ENCODE data around the gene HMCN1.
"Not testable (repeated sequence)": the region's sequence is repeated elsewhere in the genome, so short reads cannot be mapped to it uniquely, and the experiment has no call there.

HMCN1 gene

DNA sequence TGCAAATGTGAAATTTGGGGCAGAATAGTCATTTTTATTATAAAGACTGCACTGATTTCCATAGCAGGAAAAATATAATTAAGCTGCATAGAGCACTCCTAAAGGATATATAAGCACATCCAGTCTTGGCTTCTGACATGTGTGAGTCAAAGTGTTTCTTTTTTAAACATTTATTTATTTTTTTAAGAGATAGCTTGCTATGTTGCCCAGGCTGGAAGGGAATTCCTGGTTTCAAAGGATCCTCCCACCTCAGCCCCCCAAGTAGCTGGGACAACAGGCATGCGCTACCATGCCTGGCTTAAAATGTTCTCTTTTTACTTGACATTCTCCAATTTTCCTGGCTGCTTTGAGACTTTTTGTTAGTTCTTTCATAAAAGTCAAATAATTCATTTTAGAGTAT, 126.1 kb downstream of the HMCN1 start:
- DNase-seq: no peak

DNA sequence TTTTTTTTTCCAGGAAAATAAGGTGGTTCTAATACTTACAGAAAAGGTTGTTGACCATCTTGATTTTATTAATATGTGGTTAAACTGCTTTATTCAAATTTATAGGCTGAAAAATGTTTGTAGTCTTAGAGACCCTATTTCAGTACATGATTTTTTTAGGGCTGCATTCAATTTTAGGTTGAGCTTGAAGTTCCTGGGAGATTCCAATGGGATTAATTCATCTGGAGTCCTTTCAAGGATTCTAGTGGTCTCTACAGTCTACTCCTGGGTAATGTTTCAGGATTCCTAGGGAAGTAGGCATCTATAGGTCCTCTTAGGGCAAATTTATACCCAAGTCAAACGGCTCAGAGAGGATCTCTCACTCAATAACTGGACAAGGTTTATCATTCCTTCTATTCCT, 126.7 kb downstream of the HMCN1 start:
- no peak for DNase-seq

DNA sequence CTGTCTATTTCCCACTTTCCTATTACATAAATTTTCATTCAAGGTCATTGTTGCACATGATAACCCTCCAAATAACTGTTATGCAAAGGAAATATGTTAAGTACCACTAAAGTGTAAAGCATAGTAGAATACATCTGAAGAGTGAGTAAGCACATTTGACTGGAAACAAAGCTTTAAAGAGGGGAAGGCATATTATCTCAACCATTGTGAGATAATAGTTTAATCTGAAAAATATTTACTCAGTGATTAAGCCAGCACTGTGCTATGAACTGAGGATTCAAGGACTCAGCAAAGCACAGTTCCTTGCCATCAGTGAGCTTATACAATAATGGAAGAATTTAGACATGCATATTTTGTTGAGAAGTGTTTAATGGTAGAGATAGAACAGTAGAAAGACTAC, 127.4 kb downstream of the HMCN1 start:
- DNase-seq: no peak

DNA sequence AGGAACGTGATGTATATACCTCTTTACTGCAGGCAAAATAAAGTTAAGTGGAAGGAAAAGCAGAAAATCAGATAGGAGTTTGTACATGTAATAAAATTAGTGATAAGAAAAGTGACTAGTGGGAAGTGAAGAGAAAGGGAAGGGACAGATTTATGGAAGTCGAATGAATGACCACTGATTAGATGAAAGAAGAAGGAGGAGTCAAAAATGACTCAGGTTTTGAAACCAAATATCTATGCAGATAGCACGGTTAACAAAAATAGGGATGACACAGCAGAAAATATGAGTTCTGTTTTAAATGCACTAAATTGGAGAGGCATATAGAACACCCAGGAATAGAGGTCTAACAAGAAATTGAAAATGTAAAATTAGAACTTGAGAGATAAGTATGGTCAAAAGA, 128.0 kb downstream of the HMCN1 start:
- DNase-seq: no peak

DNA sequence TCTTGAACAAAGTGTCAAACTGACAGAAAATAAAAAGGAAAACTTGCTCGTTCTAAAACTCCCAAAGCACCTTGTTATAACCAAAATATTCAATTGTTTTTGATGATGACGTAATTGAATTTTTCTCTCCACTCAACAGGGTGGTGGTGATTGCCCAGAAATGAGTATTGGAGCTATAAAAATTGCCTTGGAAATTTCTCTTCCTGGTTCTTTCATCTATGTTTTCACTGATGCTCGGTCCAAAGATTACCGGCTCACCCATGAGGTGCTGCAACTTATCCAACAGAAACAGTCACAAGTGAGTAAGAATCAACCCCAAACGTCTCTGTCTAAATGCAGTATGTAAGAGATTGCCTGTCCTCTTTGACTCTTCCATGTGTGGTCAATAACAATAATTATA, 130.1 kb downstream of the HMCN1 start:
- no peak for DNase-seq

DNA sequence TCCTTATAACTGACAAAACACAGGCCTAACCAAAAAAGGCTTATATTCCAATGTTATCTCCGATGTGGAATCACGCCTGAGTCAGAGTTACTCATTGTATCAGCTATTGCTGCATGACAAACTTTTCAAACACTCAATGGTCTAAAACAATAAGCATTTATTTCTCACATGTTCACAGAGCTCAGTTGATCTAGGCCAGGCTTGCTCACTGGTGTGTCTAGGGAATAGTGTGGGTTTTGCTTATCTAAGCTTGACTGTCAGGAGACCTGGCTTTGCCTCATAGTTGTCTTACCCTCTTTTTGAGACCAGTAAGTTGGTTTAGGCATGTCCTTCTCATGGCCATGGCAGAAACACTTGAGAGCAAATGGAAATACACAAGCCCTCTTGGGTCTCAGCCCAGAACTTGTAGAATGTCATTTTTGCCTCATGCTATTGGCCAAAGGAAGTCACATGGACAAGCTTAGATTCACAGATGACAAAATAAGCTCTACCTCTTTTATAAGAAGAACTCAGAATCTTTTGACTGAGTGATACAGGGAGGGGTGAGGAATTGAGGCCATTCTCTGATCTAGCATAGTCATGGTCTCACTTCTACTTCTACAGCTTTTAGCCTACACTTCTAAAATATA, 130.8 kb downstream of the HMCN1 start:
- no peak for DNase-seq

DNA sequence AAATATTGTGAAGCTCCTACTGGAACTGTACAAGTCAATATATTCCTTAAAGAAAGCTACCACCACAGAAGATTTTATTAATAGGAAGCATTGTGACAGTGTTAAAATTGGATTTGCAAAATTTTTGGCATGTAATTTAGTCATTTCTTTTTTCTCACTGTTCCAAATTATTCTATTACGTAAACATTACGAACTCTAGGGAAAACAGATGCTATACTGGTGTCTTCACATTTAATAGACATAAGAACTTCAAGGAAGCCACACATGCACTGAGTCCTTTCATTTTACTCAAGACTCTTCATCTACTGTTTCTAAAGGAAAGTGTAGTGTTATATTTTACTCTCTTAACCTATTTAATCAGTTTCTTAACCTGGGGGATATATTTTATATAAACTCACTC, 135.4 kb downstream of the HMCN1 start:
- DNase-seq: no peak

DNA sequence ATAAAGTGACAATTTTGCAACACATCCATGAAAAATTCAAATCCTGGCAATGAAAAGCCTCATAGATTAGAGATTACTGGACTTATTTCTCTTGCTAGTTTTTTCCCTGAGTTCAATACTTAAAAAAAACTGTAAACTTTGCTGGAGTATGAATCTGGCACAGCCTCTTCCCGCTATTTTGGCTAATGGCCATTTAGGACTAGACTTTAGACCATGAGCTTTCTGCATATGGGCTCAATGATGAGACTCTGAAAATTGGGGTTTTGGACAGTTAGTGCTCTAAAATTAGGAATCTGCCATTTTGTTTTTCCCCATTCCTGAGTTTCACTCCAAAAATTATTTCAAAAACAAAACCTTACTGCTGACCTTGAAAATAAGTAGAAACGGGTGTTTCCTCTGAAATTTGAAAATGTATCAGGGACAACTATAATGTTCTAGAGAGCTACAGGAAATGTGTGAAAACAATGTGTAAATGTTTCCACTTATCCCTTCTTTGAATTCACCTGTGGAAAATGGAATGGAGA, 137.5 kb downstream of the HMCN1 start:
- no peak for DNase-seq

DNA sequence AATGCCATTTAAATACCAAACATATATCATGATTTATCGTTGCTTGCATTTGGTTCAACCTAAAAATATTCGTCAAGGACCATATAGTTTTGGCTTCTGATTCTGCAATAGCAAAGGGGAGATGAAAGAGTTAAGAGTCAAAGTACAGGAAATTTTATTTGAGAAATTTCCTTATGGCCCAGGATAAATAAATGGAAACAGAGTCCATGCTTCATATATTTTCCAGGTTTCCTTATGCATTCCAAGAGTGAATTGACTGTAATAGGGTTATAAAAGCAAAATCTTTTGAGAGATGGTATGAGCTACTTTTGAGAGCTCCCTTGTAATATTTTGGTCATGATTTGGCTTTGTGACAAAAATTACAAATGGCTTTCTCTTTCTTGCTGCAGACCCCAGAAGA, 140.1 kb downstream of the HMCN1 start:
- DNase-seq: no peak

DNA sequence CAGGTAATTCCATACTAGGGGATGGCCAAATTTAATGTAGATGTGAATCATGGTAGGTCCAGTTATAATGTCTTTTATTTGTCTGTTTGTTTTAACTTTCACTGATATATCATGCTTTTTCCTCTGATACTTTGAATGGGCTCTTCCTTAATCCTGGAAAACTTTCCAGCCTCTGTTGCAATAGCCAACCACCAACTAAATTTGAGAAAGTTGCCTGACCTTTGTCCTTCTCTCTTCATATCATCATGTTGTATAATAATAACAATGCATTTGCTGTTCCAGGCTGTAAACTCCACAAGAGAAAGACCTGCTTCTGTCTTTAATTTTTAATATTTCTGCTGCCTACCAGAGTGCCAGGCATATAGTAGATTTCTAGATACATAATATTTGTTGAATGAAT, 146.1 kb downstream of the HMCN1 start:
- no peak for DNase-seq

DNA sequence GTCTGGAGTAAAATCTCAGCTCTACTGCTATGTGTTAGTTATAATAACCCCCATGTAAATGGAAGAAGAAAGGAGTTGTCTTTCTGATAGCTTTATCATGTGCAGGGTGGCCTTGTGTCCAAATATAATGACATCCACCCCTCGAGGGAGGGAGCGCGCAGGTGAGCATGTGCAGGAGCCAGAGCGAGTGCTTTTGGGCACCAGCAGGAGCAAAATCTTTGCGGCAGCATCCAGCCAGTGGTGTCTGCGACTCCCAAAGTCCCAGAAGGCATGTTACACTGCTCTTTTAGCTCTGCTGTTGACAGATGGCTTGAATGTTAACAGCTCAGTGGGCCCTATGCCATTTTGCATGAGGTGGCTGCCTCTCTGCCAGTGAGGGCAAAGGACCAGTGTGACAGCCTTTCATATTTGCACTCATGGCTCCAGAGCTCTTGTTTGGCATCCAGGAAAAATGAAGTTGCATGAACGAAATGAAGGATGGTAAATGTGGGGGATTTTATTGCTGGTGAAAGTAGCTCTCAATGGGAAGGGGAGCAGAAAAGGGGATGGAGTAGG, 146.7 kb downstream of the HMCN1 start:
- no peak for DNase-seq

DNA sequence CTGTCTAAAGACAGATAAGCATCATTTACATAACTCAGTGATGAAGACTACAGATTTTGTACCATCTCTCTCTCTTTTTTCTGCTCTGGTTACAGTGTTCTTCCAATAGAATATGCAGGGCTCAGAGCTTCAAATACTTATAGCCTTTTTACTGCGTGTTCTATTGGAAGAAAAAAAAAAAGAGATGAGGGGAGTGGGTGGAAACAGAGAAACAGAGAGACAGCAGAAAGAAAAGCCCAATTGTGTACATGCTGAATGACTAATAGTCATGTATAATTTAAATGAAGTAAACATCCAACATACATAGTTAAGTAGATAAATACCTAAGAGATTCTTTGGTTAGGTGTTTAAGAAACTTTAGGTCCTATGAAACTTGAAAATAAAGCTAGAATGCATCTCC, 151.9 kb downstream of the HMCN1 start:
- no peak for DNase-seq

DNA sequence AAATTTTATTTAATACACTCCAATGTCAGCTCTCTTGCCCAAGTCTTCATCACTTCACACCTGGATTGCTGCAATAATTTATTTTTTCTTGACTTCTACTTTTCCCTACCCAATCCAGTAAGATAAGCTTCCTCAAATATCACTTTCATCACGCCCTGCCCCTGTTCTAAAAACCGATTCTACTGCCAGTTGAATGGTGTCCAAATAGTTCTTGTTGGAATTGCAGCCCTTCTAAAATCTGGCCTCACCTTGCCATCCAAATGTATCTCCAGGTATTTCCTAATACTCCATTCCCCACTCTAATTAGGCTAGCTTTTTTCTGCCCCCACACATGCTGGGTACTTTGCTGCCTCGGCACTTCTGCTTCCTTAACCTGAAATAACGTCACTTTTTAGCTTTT, 152.5 kb downstream of the HMCN1 start:
- DNase-seq: no peak

DNA sequence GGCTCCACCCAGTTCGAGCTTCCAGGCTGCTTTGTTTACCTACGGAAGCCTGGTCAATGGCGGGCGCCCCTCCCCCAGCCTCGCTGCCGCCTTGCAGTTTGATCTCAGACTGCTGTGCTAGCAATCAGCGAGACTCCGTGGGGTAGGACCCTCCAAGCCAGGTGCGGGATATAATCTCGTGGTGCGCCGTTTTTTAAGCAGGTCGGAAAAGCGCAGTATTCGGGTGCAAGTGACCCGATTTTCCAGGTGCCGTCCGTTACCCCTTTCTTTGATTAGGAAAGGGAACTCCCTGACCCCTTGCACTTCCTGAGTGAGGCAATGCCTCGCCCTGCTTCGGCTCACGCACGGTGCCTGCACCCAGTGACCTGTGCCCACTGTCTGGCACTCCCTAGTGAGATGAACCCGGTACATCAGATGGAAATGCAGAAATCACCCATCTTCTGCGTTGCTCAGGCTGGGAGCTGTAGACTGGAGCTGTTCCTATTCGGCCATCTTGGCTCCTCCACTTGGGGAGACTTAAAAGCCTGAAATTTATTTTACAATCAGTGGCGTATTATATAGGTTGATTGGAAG, 158.7 kb downstream of the HMCN1 start:
- DNase-seq: not testable (repeated sequence)

DNA sequence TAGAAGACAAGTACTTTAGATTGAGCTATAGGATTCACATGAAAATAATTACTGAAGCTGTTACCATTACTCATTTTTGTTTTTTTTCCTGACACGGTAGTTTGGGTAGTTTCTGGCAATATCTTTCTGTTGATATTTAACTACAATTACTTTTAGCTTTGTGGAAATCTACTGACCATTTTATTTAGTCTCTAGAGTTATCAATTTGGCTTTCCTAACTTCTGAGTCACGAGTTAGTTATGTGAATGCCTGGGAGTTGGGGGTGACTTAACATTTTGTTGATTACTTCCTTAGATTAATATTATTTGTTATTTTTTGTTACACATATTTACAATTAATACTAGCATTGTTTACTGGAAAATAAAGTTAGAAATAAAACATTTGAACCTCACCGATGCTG, 160.6 kb downstream of the HMCN1 start:
- DNase-seq: no peak

DNA sequence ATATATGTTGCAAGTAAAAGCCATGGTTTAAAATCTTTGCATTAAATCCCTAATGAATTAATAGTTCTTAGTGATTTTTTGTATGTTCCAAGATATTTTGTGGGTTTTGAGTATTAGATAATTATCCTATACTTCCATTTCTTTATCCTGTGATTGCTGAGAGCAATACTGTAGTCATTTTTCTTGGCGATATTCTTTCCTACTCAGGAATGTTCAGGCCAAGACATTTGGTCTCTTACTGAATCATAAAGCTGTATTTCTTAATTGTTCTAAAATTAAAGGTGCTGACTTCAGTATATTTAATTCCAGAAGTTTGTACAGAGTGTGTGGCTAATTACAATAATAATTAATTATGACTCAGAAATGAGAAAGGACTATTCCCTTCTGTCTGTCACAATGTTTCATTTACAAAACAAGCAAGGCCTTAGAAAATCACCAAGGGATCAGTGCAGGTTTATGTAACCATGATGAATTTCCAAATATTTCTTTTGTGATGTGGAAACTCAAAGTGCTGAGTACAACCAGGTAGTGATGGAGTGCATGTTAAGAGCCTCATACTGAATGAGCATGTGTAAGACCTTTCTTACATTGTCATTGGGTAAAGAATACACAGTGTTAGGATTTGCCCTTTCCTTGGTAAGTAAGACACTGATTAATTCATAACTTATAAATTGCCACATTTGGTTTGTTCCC, 161.2 kb downstream of the HMCN1 start:
- no peak for DNase-seq

DNA sequence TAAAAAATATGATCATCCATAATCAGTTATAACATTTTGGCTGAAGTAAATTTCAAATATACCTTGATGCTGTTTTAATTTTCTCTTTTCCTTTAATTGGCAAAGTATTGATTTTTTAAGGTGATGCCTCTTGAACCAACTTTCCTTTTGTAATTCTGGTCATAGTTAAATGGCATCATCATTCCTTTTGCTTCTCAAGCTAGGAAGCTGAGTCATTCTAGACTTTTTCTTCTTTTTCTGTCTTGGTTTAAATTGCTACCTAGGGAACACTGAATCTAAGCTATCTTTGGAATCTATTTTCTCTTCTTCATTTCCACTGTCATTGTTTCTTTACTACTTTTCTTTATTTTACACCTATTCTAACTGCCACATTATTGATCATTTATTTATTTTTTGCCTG, 162.7 kb downstream of the HMCN1 start:
- no peak for DNase-seq

DNA sequence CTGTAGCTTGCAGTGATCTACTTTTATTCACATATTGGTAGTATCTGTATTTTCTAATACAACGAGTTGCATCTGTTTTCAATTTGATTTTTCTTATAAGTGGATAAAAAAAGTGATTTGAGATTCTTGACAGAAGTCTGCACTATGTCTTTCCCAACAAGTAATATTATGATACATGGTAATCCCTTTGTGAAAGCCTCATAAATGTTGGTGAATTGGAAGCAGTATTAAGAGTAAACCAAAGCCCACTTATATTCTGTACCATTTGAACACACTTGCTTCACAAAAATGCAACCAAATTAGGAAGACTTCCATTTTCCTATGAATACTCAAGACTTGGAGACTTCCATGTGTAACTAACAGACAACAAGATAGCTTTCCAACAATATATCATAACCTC, 172.0 kb downstream of the HMCN1 start:
- no peak for DNase-seq

DNA sequence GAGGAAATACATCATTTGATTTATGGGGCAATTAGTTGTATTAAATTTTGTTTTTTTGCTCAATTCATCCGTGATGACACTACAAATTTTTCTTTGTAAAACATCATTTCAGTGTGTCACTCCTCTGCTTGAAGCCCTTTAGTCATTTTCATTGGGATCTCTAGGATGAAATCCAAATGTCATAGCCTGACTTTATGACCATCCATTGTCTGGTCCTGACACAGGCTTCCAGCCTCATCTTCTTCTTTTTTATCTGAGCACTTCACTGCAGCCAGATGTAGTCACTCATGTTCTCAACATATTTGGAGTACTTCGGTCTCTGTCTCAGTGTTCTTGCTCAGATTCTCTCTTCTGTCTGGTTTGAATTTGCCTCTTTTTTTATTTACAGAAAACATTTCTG, 173.1 kb downstream of the HMCN1 start:
- DNase-seq: no peak

DNA sequence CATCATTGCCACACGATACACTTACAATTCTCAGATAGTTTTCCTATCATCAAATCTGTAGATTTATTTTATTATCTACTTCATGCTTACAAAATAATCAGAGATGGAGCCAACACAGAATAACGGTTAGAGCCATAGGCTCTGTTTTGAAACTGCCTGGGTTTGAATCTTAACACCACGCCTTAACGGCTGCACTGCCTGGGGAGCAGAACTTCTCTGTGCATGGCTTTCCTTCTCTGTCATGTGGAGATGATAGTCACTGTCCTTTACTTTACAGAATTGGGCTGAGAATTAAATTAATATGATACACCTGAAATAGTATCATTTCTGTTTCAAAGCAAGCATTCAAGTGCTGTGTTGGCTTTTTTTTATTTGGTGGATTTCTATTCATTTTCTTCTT, 177.8 kb downstream of the HMCN1 start:
- no peak for DNase-seq

DNA sequence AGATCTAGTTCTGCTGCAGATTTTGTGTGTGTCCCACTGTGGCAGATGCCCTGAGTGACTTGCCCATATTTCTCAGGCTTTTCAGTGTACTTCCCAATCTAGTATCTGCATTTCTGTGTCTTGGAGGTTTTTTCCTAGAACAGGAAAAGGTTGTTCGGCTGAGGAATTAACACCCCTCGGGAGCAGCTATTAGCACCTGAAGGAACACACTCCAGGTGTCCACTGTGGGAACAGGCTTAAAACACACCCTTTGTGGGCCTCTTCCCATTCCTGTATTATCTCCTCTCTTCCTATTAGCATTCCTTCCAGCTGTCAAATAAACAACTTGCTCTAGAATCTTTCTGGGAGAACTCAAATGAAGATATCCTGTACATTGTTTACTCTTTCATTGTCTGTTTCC, 178.3 kb downstream of the HMCN1 start:
- no peak for DNase-seq

DNA sequence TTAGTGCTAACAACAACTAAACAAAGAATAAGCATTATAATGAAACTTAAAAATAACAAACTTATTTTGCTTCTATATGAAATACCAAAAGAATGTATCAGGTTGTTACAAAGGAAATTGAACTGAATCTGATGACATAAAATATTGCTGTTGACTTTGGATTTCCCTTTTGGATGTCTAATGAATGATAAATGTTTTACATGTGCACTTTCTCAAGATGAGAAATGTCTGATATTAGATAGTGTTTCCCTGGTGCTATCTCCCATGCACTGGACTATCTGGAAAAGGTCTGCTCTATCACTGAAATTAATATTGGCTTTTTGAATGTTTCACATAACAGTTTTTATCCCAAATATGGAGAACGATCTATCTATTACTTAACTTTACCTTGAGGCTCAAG, 179.9 kb downstream of the HMCN1 start:
- no peak for DNase-seq

DNA sequence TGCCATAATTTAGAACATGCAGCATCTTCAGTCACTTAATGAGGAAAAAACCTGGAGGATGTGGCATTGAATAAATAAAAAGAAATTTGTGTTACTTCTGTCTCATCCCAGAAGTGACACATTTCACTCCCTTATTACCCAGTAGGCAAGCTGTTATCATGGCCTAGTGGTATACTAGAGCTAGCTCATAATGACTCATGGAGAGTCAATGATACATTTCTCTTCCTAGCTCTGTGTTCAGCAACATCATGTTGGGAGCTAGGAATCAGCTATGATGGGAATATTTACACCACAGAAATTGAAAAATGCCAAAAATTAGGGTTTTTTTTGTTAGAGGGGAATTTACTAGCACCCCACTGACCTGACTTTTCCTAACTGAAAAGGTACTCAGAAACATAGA, 182.7 kb downstream of the HMCN1 start:
- DNase-seq: no peak

DNA sequence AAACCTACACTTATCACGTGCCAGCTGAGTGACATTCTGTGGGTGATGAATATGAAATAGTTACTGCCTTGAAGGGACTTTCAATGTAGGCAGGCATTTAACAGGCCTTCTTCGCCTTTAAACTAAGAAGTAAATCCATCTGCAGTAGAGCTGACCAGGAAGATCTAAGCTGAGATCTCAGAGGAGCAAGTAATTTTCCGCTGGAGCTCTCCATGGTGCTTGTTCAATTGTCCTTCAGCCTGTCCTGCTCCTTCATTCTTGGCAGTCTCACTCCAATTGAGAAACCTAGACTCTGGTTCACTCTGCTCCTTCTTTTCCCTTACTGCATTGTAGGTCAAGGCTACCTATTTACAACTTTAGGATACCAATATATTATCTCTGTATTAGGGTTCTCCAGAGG, 183.5 kb downstream of the HMCN1 start:
- DNase-seq: no peak
